Measurements from ENCODE around the gene FSTL1. TPM values are rescaled to one million over a fixed set of nuclear protein-coding genes. Genes with fewer than 3 reads are reported as not detected.

FSTL1 gene
- 1 to 10 TPM in 1 of 2 experiments, under 1 TPM in 1; 0.31 to 1.1 TPM for total RNA-seq

GRCh38 chr3:120450600-120451271 is at the start of gene FSTL1:
Gene FSTL1 (minus strand): TSS chr3:120450992. CDS start chr3:120450746, 246 bp downstream.
- Mint-ChIP-seq H3K27ac (no peak within 1 kb of the TSS), H3K36me3 (no peaks in the 10 kb centered on the region), H3K27me3 (peaks cover 58% of the 10 kb centered on the region), H3K9me3 (peaks cover 3% of the 10 kb centered on the region), H3K4me1 (peaks cover 5% of the 10 kb centered on the region), H3K4me3 (peak within 1 kb of the TSS; percentile 85)
- POLR2A ChIA-PET = interaction anchor here (0.6 kb wide), 1 partner anchor 33 kb away, joined by 3 read pairs; no protein-coding TSS in a partner anchor
- DNase-seq (peak; percentile 48), ATAC-seq (ENCODE audit: low read depth) (peak; percentile 57)

- H3K9me3 Mint-ChIP-seq = peaks cover 2% of the 10 kb centered on the region
- peaks cover 2% of the 10 kb centered on the region for H3K36me3 Mint-ChIP-seq
- no peaks in the 10 kb centered on the region for H3K4me1 Mint-ChIP-seq
- DNase-seq (no peak), ATAC-seq (ENCODE audit: low read depth) (no peak)
- POLR2A ChIA-PET = no interaction called here
- no peak overlapping the region for H3K4me3 Mint-ChIP-seq
- H3K27ac Mint-ChIP-seq = no peak overlapping the region
- H3K27me3 Mint-ChIP-seq = peaks cover 7% of the 10 kb centered on the region
These were observed 48.0 kb upstream of the FSTL1 start for GRCh38 chr3:120498556-120499346.

- ATAC-seq (ENCODE audit: low read depth) (no peak), DNase-seq (no peak)
- Mint-ChIP-seq H3K9me3 (peaks cover 2% of the 10 kb centered on the region), H3K4me3 (no peak overlapping the region), H3K27ac (no peak overlapping the region), H3K4me1 (no peaks in the 10 kb centered on the region), H3K36me3 (peaks cover 2% of the 10 kb centered on the region), H3K27me3 (peaks cover 7% of the 10 kb centered on the region)
- POLR2A ChIA-PET = interaction anchor here (0.6 kb wide), 1 partner anchor 24 kb away, joined by 3 read pairs; no protein-coding TSS in a partner anchor
These were observed 47.0 kb upstream of the FSTL1 start for GRCh38 chr3:120497818-120498217.

GRCh38 chr3:120497336-120497735 is 46.5 kb upstream of the FSTL1 start:
- POLR2A ChIA-PET = interaction anchor here (0.6 kb wide), 1 partner anchor 23 kb away, joined by 3 read pairs; no protein-coding TSS in a partner anchor
- ATAC-seq (ENCODE audit: low read depth) (no peak), DNase-seq (no peak)
- peaks cover 7% of the 10 kb centered on the region for H3K27me3 Mint-ChIP-seq
- no peaks in the 10 kb centered on the region for H3K4me1 Mint-ChIP-seq
- H3K36me3 Mint-ChIP-seq = peaks cover 2% of the 10 kb centered on the region
- no peak overlapping the region for H3K27ac Mint-ChIP-seq
- peaks cover 2% of the 10 kb centered on the region for H3K9me3 Mint-ChIP-seq
- no peak overlapping the region for H3K4me3 Mint-ChIP-seq

- Mint-ChIP-seq H3K9me3 (peaks cover 2% of the 10 kb centered on the region), H3K27me3 (peaks cover 10% of the 10 kb centered on the region), H3K27ac (no peak overlapping the region), H3K36me3 (peaks cover 2% of the 10 kb centered on the region), H3K4me3 (no peak overlapping the region), H3K4me1 (no peaks in the 10 kb centered on the region)
- ATAC-seq (ENCODE audit: low read depth) (no peak), DNase-seq (no peak)
- POLR2A ChIA-PET = no interaction called here
These were observed 45.6 kb upstream of the FSTL1 start for GRCh38 chr3:120496278-120497002.

GRCh38 chr3:120495809-120496208 is 45.0 kb upstream of the FSTL1 start:
- H3K27me3 Mint-ChIP-seq = peaks cover 14% of the 10 kb centered on the region
- H3K27ac Mint-ChIP-seq = no peak overlapping the region
- no peak overlapping the region for H3K4me3 Mint-ChIP-seq
- peaks cover 2% of the 10 kb centered on the region for H3K36me3 Mint-ChIP-seq
- ATAC-seq (ENCODE audit: low read depth) = no peak
- POLR2A ChIA-PET = no interaction called here
- H3K9me3 Mint-ChIP-seq = peaks cover 2% of the 10 kb centered on the region
- no peak for DNase-seq
- no peaks in the 10 kb centered on the region for H3K4me1 Mint-ChIP-seq

GRCh38 chr3:120492103-120492502 is 41.3 kb upstream of the FSTL1 start:
- no peak for ATAC-seq (ENCODE audit: low read depth)
- Mint-ChIP-seq H3K27me3 (peaks cover 16% of the 10 kb centered on the region), H3K9me3 (peaks cover 4% of the 10 kb centered on the region), H3K4me1 (no peaks in the 10 kb centered on the region), H3K4me3 (no peak overlapping the region), H3K36me3 (peaks cover 2% of the 10 kb centered on the region), H3K27ac (no peak overlapping the region)
- POLR2A ChIA-PET = no interaction called here
- no peak for DNase-seq

- Mint-ChIP-seq H3K4me3 (no peak overlapping the region), H3K4me1 (no peaks in the 10 kb centered on the region), H3K27ac (no peak overlapping the region), H3K27me3 (peaks cover 24% of the 10 kb centered on the region), H3K36me3 (no peaks in the 10 kb centered on the region), H3K9me3 (peaks cover 2% of the 10 kb centered on the region)
- DNase-seq = no peak
- no peak for ATAC-seq (ENCODE audit: low read depth)
- POLR2A ChIA-PET = no interaction called here
These were observed 38.6 kb upstream of the FSTL1 start for GRCh38 chr3:120489421-120489820.

- no peak overlapping the region for H3K27ac Mint-ChIP-seq
- DNase-seq = no peak
- ATAC-seq (ENCODE audit: low read depth) = no peak
- peaks cover 24% of the 10 kb centered on the region for H3K27me3 Mint-ChIP-seq
- peaks cover 2% of the 10 kb centered on the region for H3K9me3 Mint-ChIP-seq
- H3K36me3 Mint-ChIP-seq = no peaks in the 10 kb centered on the region
- POLR2A ChIA-PET = no interaction called here
- no peaks in the 10 kb centered on the region for H3K4me1 Mint-ChIP-seq
- no peak overlapping the region for H3K4me3 Mint-ChIP-seq
These were observed 37.5 kb upstream of the FSTL1 start for GRCh38 chr3:120488296-120488695.

GRCh38 chr3:120487191-120487650 is 36.4 kb upstream of the FSTL1 start:
- peaks cover 24% of the 10 kb centered on the region for H3K27me3 Mint-ChIP-seq
- H3K36me3 Mint-ChIP-seq = no peaks in the 10 kb centered on the region
- DNase-seq (no peak), ATAC-seq (ENCODE audit: low read depth) (no peak)
- no peak overlapping the region for H3K4me3 Mint-ChIP-seq
- peaks cover 2% of the 10 kb centered on the region for H3K9me3 Mint-ChIP-seq
- no peaks in the 10 kb centered on the region for H3K4me1 Mint-ChIP-seq
- POLR2A ChIA-PET = no interaction called here
- no peak overlapping the region for H3K27ac Mint-ChIP-seq

- no peaks in the 10 kb centered on the region for H3K36me3 Mint-ChIP-seq
These were observed 30.3 kb upstream of the FSTL1 start for GRCh38 chr3:120481081-120481480.

GRCh38 chr3:120477781-120478180 is 27.0 kb upstream of the FSTL1 start:
- Mint-ChIP-seq H3K9me3 (no peaks in the 10 kb centered on the region), H3K27me3 (peaks cover 4% of the 10 kb centered on the region), H3K4me1 (no peaks in the 10 kb centered on the region), H3K4me3 (no peak overlapping the region), H3K36me3 (no peaks in the 10 kb centered on the region), H3K27ac (no peak overlapping the region)
- no peak for DNase-seq
- no peak for ATAC-seq (ENCODE audit: low read depth)
- POLR2A ChIA-PET = no interaction called here

More at GRCh38 chr3:120481081-120481480, 30.3 kb upstream of the FSTL1 start:
- DNase-seq = no peak
- Mint-ChIP-seq H3K4me3 (no peak overlapping the region), H3K27ac (no peak overlapping the region), H3K4me1 (no peaks in the 10 kb centered on the region), H3K9me3 (no peaks in the 10 kb centered on the region), H3K27me3 (peaks cover 5% of the 10 kb centered on the region)
- no peak for ATAC-seq (ENCODE audit: low read depth)
- POLR2A ChIA-PET = interaction anchor here (0.7 kb wide), 1 partner anchor 314 kb away, joined by 3 read pairs; no protein-coding TSS in a partner anchor

- DNase-seq (no peak), ATAC-seq (ENCODE audit: low read depth) (no peak)
- H3K9me3 Mint-ChIP-seq = no peaks in the 10 kb centered on the region
- H3K36me3 Mint-ChIP-seq = no peaks in the 10 kb centered on the region
- H3K27ac Mint-ChIP-seq = no peak overlapping the region
- POLR2A ChIA-PET = no interaction called here
- peaks cover 9% of the 10 kb centered on the region for H3K27me3 Mint-ChIP-seq
- no peaks in the 10 kb centered on the region for H3K4me1 Mint-ChIP-seq
- H3K4me3 Mint-ChIP-seq = no peak overlapping the region
These were observed 25.1 kb upstream of the FSTL1 start for GRCh38 chr3:120475722-120476377.
